A549 treated with DMSO at 1 μM for 4 hours (cell line): ENCODE data around the gene CFD. TPM values are rescaled to one million over a fixed set of nuclear protein-coding genes. Genes with fewer than 3 reads are reported as not detected.

Experiments
- total RNA-seq: library from RNA; stranded (reverse); fragments of 200-300 nt; extraction: Qiagen RNA extraction; gene quantifications from 5 replicates; pipeline ENCODE4 v1.2.3, GENCODE V29; 2022; ENCODE audit warnings: low read depth

Gene CFD
- 8.2 to 19.0 TPM (median 16.7 TPM) in 5 replicates for total RNA-seq

DNA sequence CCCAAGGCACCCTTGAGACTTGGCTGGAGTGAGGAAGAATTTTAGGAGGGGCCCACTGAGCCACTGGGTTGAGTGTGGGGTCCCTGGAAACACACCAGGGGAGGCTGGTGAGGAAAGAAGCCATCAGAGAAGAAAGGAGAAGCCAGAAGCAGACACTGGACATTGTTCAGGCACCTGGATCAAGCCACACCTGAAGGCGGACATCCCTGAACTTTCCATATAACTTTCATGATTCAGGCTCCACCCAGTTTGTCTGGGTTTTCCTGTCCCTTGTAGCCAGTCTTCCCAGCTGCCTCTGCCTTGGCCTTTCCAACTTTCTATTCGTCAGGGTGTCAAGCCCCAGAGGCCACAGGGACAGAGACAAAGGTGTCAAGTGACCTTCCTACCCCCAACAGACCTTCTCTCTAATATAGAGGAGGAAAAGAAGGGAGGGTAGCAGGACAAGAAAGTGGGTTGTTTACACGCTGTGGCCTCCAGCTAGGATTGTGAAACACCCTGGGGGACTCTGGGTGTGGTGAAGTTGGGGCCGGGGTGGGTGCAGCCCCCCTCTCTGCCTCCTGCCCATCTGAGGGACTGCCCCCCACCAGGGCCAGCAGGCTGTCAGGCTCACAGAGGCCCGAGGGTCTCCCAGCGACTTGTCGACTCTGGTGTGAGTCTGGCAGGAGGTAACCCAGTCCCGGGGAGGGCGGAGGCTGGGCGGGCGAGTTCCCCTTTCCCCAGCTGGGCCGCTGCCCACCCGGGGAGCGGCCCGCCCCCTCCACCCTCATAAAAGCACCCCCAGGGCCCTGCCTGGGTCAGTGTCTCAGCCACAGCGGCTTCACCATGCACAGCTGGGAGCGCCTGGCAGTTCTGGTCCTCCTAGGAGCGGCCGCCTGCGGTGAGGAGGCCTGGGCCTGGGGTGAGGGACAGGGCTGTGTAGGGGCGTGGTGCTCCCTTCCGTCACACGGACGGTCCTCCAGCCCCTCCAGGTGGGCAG is at the start of gene CFD:
Gene CFD (plus strand): TSS at position 797 of the 976 bp plus-strand sequence. CDS start 26 bp downstream, at position 823.

GRCh38 chr19:821825-822503 is 37.5 kb upstream of the CFD start, which contains the start of gene PLPPR3:
TSS of gene PLPPR3 (minus strand) at chr19:821955. CDS start at chr19:821559, 396 bp downstream.

GRCh38 chr19:827710-828321 is 31.6 kb upstream of the CFD start, which contains the start of gene AZU1:
TSS of gene AZU1 (plus strand) at chr19:827837. CDS start at chr19:827847, 10 bp downstream.

DNA sequence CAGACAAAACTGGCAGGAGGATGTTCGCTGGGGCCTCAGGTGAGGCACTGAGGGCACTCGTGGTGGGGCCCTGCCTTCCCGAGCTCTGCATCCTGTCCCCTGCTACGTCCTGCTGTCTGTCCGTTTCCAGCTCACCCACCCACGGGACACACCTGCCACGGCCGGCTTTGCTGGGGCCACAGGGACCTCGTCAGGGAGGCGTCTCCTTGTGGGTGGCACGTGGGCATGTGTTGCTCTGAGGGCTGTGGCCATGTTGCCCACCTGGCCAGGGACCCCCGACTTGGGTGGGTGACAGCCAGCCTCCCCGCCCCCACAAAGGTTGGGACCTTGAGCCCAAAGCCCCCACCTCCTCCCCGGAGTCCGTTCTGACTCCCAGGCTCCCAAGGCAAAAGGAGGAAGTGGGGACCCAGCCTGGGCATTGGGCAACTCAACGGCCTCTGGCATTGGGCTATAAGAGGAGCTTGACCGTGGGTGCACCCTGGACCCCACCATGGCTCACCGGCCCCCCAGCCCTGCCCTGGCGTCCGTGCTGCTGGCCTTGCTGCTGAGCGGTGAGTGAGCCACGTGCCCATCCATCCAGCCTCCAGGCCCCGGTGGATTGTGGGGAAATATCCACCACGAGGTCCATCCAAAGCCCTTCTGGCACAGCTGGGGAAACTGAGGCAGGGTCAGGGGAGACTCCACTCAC is 18.8 kb upstream of the CFD start, which contains the start of gene PRTN3:
Gene PRTN3 (plus strand): TSS at position 481 of the 688 bp plus-strand sequence. CDS start 10 bp downstream, at position 491.

GRCh38 chr19:852136-853013 is 7.1 kb upstream of the CFD start, which contains the start of gene ELANE:
TSS of gene ELANE (plus strand) at chr19:852303. CDS start at chr19:852329, 26 bp downstream.

DNA sequence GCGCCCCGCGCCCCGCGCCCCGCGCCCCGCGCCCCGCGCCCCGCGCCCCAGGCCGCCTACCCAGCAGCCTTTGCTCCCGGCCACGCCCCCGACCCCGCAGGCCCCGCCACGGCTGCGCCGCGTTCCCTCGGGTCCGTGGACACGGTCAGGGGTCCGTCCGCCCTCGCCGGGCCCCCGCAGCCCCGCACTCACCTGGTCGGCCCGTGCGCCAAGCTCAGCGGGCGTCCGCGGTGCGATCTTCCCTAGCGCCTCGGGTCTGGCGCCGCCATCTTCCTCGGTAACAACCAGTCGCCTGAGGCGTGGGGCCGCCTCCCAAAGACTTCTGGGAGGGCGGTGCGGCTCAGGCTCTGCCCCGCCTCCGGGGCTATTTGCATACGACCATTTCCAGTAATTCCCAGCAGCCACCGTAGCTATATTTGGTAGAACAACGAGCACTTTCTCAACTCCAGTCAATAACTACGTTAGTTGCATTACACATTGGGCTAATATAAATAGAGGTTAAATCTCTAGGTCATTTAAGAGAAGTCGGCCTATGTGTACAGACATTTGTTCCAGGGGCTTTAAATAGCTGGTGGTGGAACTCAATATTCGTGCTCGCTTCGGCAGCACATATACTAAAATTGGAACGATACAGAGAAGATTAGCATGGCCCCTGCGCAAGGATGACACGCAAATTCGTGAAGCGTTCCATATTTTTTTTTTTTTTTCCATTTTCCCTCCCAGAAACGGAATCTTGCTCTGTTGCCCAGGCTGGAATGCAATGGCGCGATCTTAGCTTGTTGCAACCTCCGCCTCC is 33.6 kb downstream of the CFD start, which contains the start of the genes MED16 and RNU6-9:
Gene MED16 (minus strand): TSS at position 294 of the 796 bp plus-strand sequence. CDS start 2,056 bp downstream, outside the sequence.
Gene RNU6-9 (plus strand): TSS at position 591 of the 796 bp plus-strand sequence.

Other genes starting within 250 kb of the CFD start
- gene POLRMT, start 226.1 kb upstream of the CFD start, total RNA-seq: 64.0 to 104 TPM (median 94.3 TPM) in 5 replicates
- gene FGF22, start 219.8 kb upstream of the CFD start, total RNA-seq: 0.32 to 0.97 TPM (median 0.76 TPM) in 5 replicates
- gene RNF126, start 196.4 kb upstream of the CFD start, total RNA-seq: 59.2 to 69.6 TPM (median 63.5 TPM) in 5 replicates
- gene FSTL3, start 183.3 kb upstream of the CFD start, total RNA-seq: 126 to 139 TPM (median 135 TPM) in 5 replicates
- gene PRSS57, start 164.2 kb upstream of the CFD start, total RNA-seq: 0.09 to 0.31 TPM (median 0.12 TPM) in 4 of 5 replicates, not detected in the other
- gene PALM, start 150.7 kb upstream of the CFD start, total RNA-seq: 11.5 to 17.0 TPM (median 13.6 TPM) in 5 replicates
- 86.2 to 99.9 TPM (median 95.7 TPM) in 5 replicates for gene MISP, start 108.6 kb upstream of the CFD start, total RNA-seq
- gene PTBP1, start 62.2 kb upstream of the CFD start, total RNA-seq: 222 to 238 TPM (median 234 TPM) in 5 replicates
- 1.9 to 4.8 TPM (median 3.8 TPM) in 5 replicates for gene PLPPR3, start 37.7 kb upstream of the CFD start, total RNA-seq
- gene AZU1, start 31.8 kb upstream of the CFD start, total RNA-seq: 0.14 to 0.34 TPM (median 0.22 TPM) in 4 of 5 replicates, not detected in the other
- 0.24 to 0.36 TPM (median 0.28 TPM) in 5 replicates for gene PRTN3, start 18.7 kb upstream of the CFD start, total RNA-seq
- 0.13 to 0.17 TPM (median 0.14 TPM) in 3 of 5 replicates, not detected in the others for gene ELANE, start 7.4 kb upstream of the CFD start, total RNA-seq
- 10.9 to 20.5 TPM (median 18.7 TPM) in 5 replicates for gene MED16, start 33.5 kb downstream of the CFD start, total RNA-seq
- not detected in 5 replicates for gene RNU6-9, start 33.8 kb downstream of the CFD start, total RNA-seq
- gene R3HDM4, start 53.6 kb downstream of the CFD start, total RNA-seq: 27.2 to 42.8 TPM (median 35.9 TPM) in 5 replicates
- gene KISS1R, start 57.7 kb downstream of the CFD start, total RNA-seq: 0.17 to 0.43 TPM (median 0.30 TPM) in 5 replicates
- 3.3 to 6.5 TPM (median 5.0 TPM) in 5 replicates for gene ARID3A, start 66.4 kb downstream of the CFD start, total RNA-seq
- 48.6 to 71.6 TPM (median 65.8 TPM) in 5 replicates for gene WDR18, start 124.7 kb downstream of the CFD start, total RNA-seq
- gene GRIN3B, start 140.8 kb downstream of the CFD start, total RNA-seq: 1.1 to 2.9 TPM (median 2.4 TPM) in 5 replicates
- 72.8 to 115 TPM (median 101 TPM) in 5 replicates for gene TMEM259, start 161.5 kb downstream of the CFD start, total RNA-seq
- not detected in 5 replicates for gene RNU6-2, start 161.9 kb downstream of the CFD start, total RNA-seq
- 48.4 to 58.7 TPM (median 53.6 TPM) in 5 replicates for gene CNN2, start 166.9 kb downstream of the CFD start, total RNA-seq
- gene ABCA7, start 180.4 kb downstream of the CFD start, total RNA-seq: 4.6 to 9.3 TPM (median 8.6 TPM) in 5 replicates
- gene ARHGAP45, start 207.5 kb downstream of the CFD start, total RNA-seq: 1.1 to 2.0 TPM (median 1.9 TPM) in 5 replicates
- gene POLR2E, start 235.7 kb downstream of the CFD start, total RNA-seq: 197 to 246 TPM (median 217 TPM) in 5 replicates
- gene GPX4, start 244.3 kb downstream of the CFD start, total RNA-seq: 425 to 478 TPM (median 449 TPM) in 5 replicates